Activated CD8-positive, alpha-beta memory T cell treated with anti-CD3 and anti-CD28 coated beads for 24 hours (primary cell): ENCODE results near the gene INO80C.

Experiments used
- DNase-seq: peaks from one replicate; pipeline ENCODE4 v3.0.0-alpha.2; 2020

INO80C gene

GRCh38 chr18:35418610-35419009 lies 79.2 kb downstream of the INO80C start:
- no peak for DNase-seq
